Natural killer cell treated with Interleukin-12 subunit alpha and Interleukin-12 subunit beta and Interleukin-15 and Interleukin-18, amount 100 ng/mL, for 72 hours (primary cell): ENCODE measurements around the gene WNT11. TPM values are rescaled to one million over a fixed set of nuclear protein-coding genes. Genes with fewer than 3 reads are reported as not detected.
"Not testable (repeated sequence)": the region's sequence is repeated elsewhere in the genome, so short reads cannot be mapped to it uniquely, and the experiment has no call there.

ENCODE experiments used
- ATAC-seq, 2 donors: fragments of 150-1000 bp; cut with Tn5 transposase in 1 of 2; sonication (Bioruptor Pico), chemical (Tn5 transposase) in 1 of 2; 2 replicates each; pipeline ENCODE4 v1.10.0; 2021
- DNase-seq: peaks from one replicate; pipeline ENCODE4 v3.0.0; 2022; ENCODE audit warnings: low spot score
- H3K27ac Mint-ChIP-seq, 2 donors: 1 replicate in 1 of 2; 2 replicates in 1 of 2; pipeline ENCODE4 v1.8.0; 2022; ENCODE audit warnings: mixed read lengths in 2 of 2, mild to moderate bottlenecking in 1 of 2, moderate library complexity in 1 of 2
- H3K27me3 Mint-ChIP-seq, 2 donors: 1 replicate in 1 of 2; 2 replicates in 1 of 2; pipeline ENCODE4 v1.8.0; 2022; ENCODE audit warnings: mixed read lengths in 2 of 2
- H3K36me3 Mint-ChIP-seq: one replicate; pipeline ENCODE4 v1.8.0; 2022; ENCODE audit warnings: mixed read lengths
- H3K4me1 Mint-ChIP-seq, 2 donors: 1 replicate in 1 of 2; 2 replicates in 1 of 2; pipeline ENCODE4 v1.8.0; 2022; ENCODE audit warnings: low read depth in 2 of 2, mixed read lengths in 2 of 2, mild to moderate bottlenecking in 1 of 2
- H3K4me3 Mint-ChIP-seq: one replicate; pipeline ENCODE4 v1.8.0; 2022; ENCODE audit warnings: mixed read lengths
- H3K9me3 Mint-ChIP-seq: 2 replicates; pipeline ENCODE4 v1.8.0; 2022; ENCODE audit warnings: mixed read lengths
- total RNA-seq, 2 donors: library from RNA; stranded (reverse); gene quantifications; one replicate each; pipeline ENCODE4 v1.2.3, GENCODE V29; 2022

WNT11 gene
- total RNA-seq, 2 donors from 2014 or later: 0.57 to 1.7 TPM

- no peak for DNase-seq
- Mint-ChIP-seq H3K4me1 (peaks cover 15 to 18% of the 10 kb centered on the region in 2 donors), H3K9me3 (no peaks in the 10 kb centered on the region), H3K27ac (no peak overlapping the region), H3K36me3 (no peaks in the 10 kb centered on the region), H3K4me3 (peak overlapping the region; percentile 17), H3K27me3 (peaks cover 25 to 30% of the 10 kb centered on the region in 2 donors)
- ATAC-seq: peak in 1 of 2 donors; percentile 1
Measured at GRCh38 chr11:76209375-76209972, 3.2 kb upstream of the WNT11 start.

- no peaks in the 10 kb centered on the region for H3K36me3 Mint-ChIP-seq
- peaks cover 33 to 37% of the 10 kb centered on the region in 2 donors for H3K27me3 Mint-ChIP-seq
- DNase-seq: peak; percentile 83
- peaks cover 15 to 18% of the 10 kb centered on the region in 2 donors for H3K4me1 Mint-ChIP-seq
- ATAC-seq: peak; percentile 73
- no peaks in the 10 kb centered on the region for H3K9me3 Mint-ChIP-seq
- peak overlapping the region; percentile 53 for H3K4me3 Mint-ChIP-seq
- H3K27ac Mint-ChIP-seq: no peak overlapping the region
Measured at GRCh38 chr11:76208438-76209374, 2.4 kb upstream of the WNT11 start.

- Mint-ChIP-seq H3K27me3 (peaks cover 33% of the 10 kb centered on the region in 2 donors), H3K4me1 (peaks cover 15 to 18% of the 10 kb centered on the region in 2 donors)
- ATAC-seq: peak; percentile 80 to 87
Measured at GRCh38 chr11:76207642-76208401, 1.5 kb upstream of the WNT11 start.

GRCh38 chr11:76206077-76206326 is 300 bp downstream of the WNT11 start:
- Mint-ChIP-seq H3K27me3 (peaks cover 22 to 23% of the 10 kb centered on the region in 2 donors), H3K4me3 (peak overlapping the region; percentile 39), H3K9me3 (no peaks in the 10 kb centered on the region), H3K4me1 (peaks cover 15 to 18% of the 10 kb centered on the region in 2 donors), H3K27ac (no peak overlapping the region), H3K36me3 (no peaks in the 10 kb centered on the region)
- ATAC-seq (no peak), DNase-seq (no peak)

More at GRCh38 chr11:76207642-76208401, 1.5 kb upstream of the WNT11 start:
- Mint-ChIP-seq H3K9me3 (no peaks in the 10 kb centered on the region), H3K4me3 (peak overlapping the region; percentile 86), H3K27ac (no peak overlapping the region), H3K36me3 (no peaks in the 10 kb centered on the region)
- peak; percentile 83 for DNase-seq

GRCh38 chr11:76205252-76206076 is 838 bp downstream of the WNT11 start:
- Mint-ChIP-seq H3K9me3 (no peaks in the 10 kb centered on the region), H3K36me3 (no peaks in the 10 kb centered on the region), H3K27ac (no peak overlapping the region), H3K27me3 (peaks cover 19 to 23% of the 10 kb centered on the region in 2 donors), H3K4me3 (peak overlapping the region; percentile 39), H3K4me1 (peaks cover 18% of the 10 kb centered on the region in 2 donors)
- ATAC-seq: no peak
- DNase-seq: no peak

GRCh38 chr11:76203937-76204336 is 2.4 kb downstream of the WNT11 start:
- no peak overlapping the region for H3K4me3 Mint-ChIP-seq

GRCh38 chr11:76203131-76203925 is 3.0 kb downstream of the WNT11 start:
- H3K4me3 Mint-ChIP-seq: no peak overlapping the region
- H3K27ac Mint-ChIP-seq: no peak overlapping the region
- ATAC-seq (no peak), DNase-seq (no peak)
- H3K27me3 Mint-ChIP-seq: peaks cover 19 to 23% of the 10 kb centered on the region in 2 donors
- H3K4me1 Mint-ChIP-seq: peaks cover 18 to 22% of the 10 kb centered on the region in 2 donors
- H3K9me3 Mint-ChIP-seq: no peaks in the 10 kb centered on the region
- H3K36me3 Mint-ChIP-seq: no peaks in the 10 kb centered on the region

More at GRCh38 chr11:76203937-76204336, 2.4 kb downstream of the WNT11 start:
- no peak for DNase-seq
- no peak for ATAC-seq
- H3K4me1 Mint-ChIP-seq: peaks cover 18 to 25% of the 10 kb centered on the region in 2 donors
- H3K27me3 Mint-ChIP-seq: peaks cover 19 to 23% of the 10 kb centered on the region in 2 donors
- H3K27ac Mint-ChIP-seq: no peak overlapping the region
- H3K9me3 Mint-ChIP-seq: no peaks in the 10 kb centered on the region
- no peaks in the 10 kb centered on the region for H3K36me3 Mint-ChIP-seq

GRCh38 chr11:76201672-76202412 is 4.5 kb downstream of the WNT11 start:
- H3K27ac Mint-ChIP-seq: no peak overlapping the region
- H3K27me3 Mint-ChIP-seq: peaks cover 19 to 23% of the 10 kb centered on the region in 2 donors
- no peaks in the 10 kb centered on the region for H3K9me3 Mint-ChIP-seq
- ATAC-seq (no peak), DNase-seq (no peak)
- H3K36me3 Mint-ChIP-seq: no peaks in the 10 kb centered on the region
- peaks cover 9 to 17% of the 10 kb centered on the region in 2 donors for H3K4me1 Mint-ChIP-seq
- no peak overlapping the region for H3K4me3 Mint-ChIP-seq

GRCh38 chr11:76201056-76201455 is 5.2 kb downstream of the WNT11 start:
- no peak for DNase-seq
- Mint-ChIP-seq H3K27me3 (peaks cover 19 to 23% of the 10 kb centered on the region in 2 donors), H3K4me1 (peaks cover 4 to 14% of the 10 kb centered on the region in 2 donors), H3K36me3 (no peaks in the 10 kb centered on the region), H3K9me3 (no peaks in the 10 kb centered on the region), H3K4me3 (no peak overlapping the region), H3K27ac (peak overlapping the region in 1 of 2 donors; percentile 58)
- ATAC-seq: no peak

GRCh38 chr11:76200006-76200940 is 6.0 kb downstream of the WNT11 start:
- H3K36me3 Mint-ChIP-seq: no peaks in the 10 kb centered on the region
- H3K9me3 Mint-ChIP-seq: no peaks in the 10 kb centered on the region
- ATAC-seq: peak; percentile 7 to 37
- peaks cover 12 to 16% of the 10 kb centered on the region in 2 donors for H3K27me3 Mint-ChIP-seq
- peak overlapping the region in 1 of 2 donors; percentile 58 for H3K27ac Mint-ChIP-seq
- H3K4me3 Mint-ChIP-seq: no peak overlapping the region
- DNase-seq: no peak
- H3K4me1 Mint-ChIP-seq: peaks cover 0 to 10% of the 10 kb centered on the region in 2 donors

- not testable (repeated sequence) for H3K36me3 Mint-ChIP-seq, DNase-seq, H3K4me3 Mint-ChIP-seq, H3K27ac Mint-ChIP-seq, H3K27me3 Mint-ChIP-seq, ATAC-seq, H3K9me3 Mint-ChIP-seq
- H3K4me1 Mint-ChIP-seq: peaks cover 0 to 10% of the 10 kb centered on the region in 2 donors
Measured at GRCh38 chr11:76198691-76199090, 7.6 kb downstream of the WNT11 start.
